ENCODE data around the gene WDR43.

The WDR43 gene

GRCh38 chr2:28993206-28993960 is 98.9 kb downstream of the WDR43 start:
- no peak for ATAC-seq
- no peak for DNase-seq

GRCh38 chr2:28994074-28994473 is 99.6 kb downstream of the WDR43 start:
- ATAC-seq (no peak), DNase-seq (no peak)

- no peak for DNase-seq
- ATAC-seq, result no peak
Observed at GRCh38 chr2:28994679-28995078, 100.2 kb downstream of the WDR43 start.

GRCh38 chr2:28995765-28996750 is 101.6 kb downstream of the WDR43 start:
- no peak for ATAC-seq

GRCh38 chr2:28997237-28997846 is 102.9 kb downstream of the WDR43 start:
- DNase-seq (no peak), ATAC-seq (no peak)

More at GRCh38 chr2:28995765-28996750, 101.6 kb downstream of the WDR43 start:
- no peak for DNase-seq
